B cell (primary cell): ENCODE measurements around the gene GORASP1. TPM values are rescaled to one million over a fixed set of nuclear protein-coding genes. Genes with fewer than 3 reads are reported as not detected.

Experiments
- ATAC-seq: fragments of 200-7000 bp; cut with Tn5 transposase; one replicate; pipeline ENCODE4 v1.10.0; 2021; ENCODE audit warnings: low read depth, mild to moderate bottlenecking, moderate number of reproducible peaks, moderate library complexity
- CTCF ChIA-PET: fragments of 350-600 bp; sonication (Branson Sonifier 250); formaldehyde crosslinking; loops from one replicate; lab custom pipeline; 2021; ENCODE audit warnings: antibody characterized with exemption, inconsistent platforms; lab: Charles Lee
- POLR2A ChIA-PET: fragments of 350-600 bp; sonication (Branson Sonifier 250); formaldehyde crosslinking; loops from one replicate; lab custom pipeline; 2021; ENCODE audit warnings: antibody characterized with exemption; lab: Charles Lee
- DNase-seq: peaks from one replicate; pipeline ENCODE4 v3.0.0; 2013
- H2AFZ ChIP-seq: 2 replicates; pipeline ENCODE4 v1.6.1; 2012; ENCODE audit warnings: mild to moderate bottlenecking, low read depth, low read length; ENCODE audit not compliant: insufficient read depth, poor library complexity, severe bottlenecking
- H3K27ac ChIP-seq, 2 donors: 1 replicate in 1 of 2; 2 replicates in 1 of 2; pipeline ENCODE4 v1.5.1; 2012 to 2013; ENCODE audit warnings: low read length in 2 of 2, mild to moderate bottlenecking in 2 of 2, moderate library complexity in 1 of 2
- H3K27me3 ChIP-seq, 4 experiments: fragments of 200-600 bp in 1 of 4; sonication (generic) in 1 of 4; replicated peaks in 1 of 4; 1 replicate in 2 of 4; 2 replicates in 2 of 4; pipeline versions ENCODE4 v1.6.1 to v1.7.0; 2013 to 2016; ENCODE audit warnings: low read length in 3 of 4, mild to moderate bottlenecking in 2 of 4, mixed read lengths in 1 of 4, moderate library complexity in 1 of 4; ENCODE audit not compliant: insufficient read depth in 4 of 4, control insufficient read depth in 3 of 4; ENCODE audit errors: control extremely low read depth in 1 of 4
- H3K36me3 ChIP-seq, 2 experiments: replicated peaks in 1 of 2; 1 replicate in 1 of 2; 2 replicates in 1 of 2; pipeline versions ENCODE4 v1.6.1 to v1.7.1; 2013; ENCODE audit warnings: low read length in 1 of 2; ENCODE audit not compliant: insufficient read depth in 2 of 2, control insufficient read depth in 1 of 2; ENCODE audit errors: control extremely low read depth in 1 of 2, extremely low read depth in 1 of 2
- H3K4me1 ChIP-seq, 2 donors: fragments of 200-600 bp in 1 of 2; sonication (generic) in 1 of 2; 1 replicate in 1 of 2; 2 replicates in 1 of 2; pipeline versions ENCODE4 v1.5.1 to v1.6.1; 2013 to 2017; ENCODE audit warnings: low read length in 2 of 2; ENCODE audit not compliant: control insufficient read depth in 2 of 2, insufficient read depth in 2 of 2
- H3K4me2 ChIP-seq: replicated peaks from 2 replicates; pipeline ENCODE3; 2012; ENCODE audit warnings: mild to moderate bottlenecking, low read depth, low read length; ENCODE audit not compliant: poor library complexity, severe bottlenecking
- H3K4me3 ChIP-seq, 5 experiments: fragments of 200-600 bp in 1 of 5; sonication (generic) in 1 of 5; 1 replicate in 3 of 5; 2 replicates in 2 of 5; pipeline versions ENCODE4 v1.5.1 to v1.7.0; 2011 to 2016; ENCODE audit warnings: low read length in 4 of 5, mild to moderate bottlenecking in 4 of 5, low read depth in 2 of 5, control low read depth in 1 of 5, moderate library complexity in 1 of 5; ENCODE audit not compliant: insufficient read depth in 1 of 5; ENCODE audit errors: control extremely low read depth in 1 of 5, extremely low read depth in 1 of 5
- H3K79me2 ChIP-seq: fragments of 200-600 bp; sonication (generic); one replicate; pipeline ENCODE4 v1.6.0; 2016; ENCODE audit warnings: low read length; ENCODE audit not compliant: control insufficient read depth, insufficient read depth
- H3K9ac ChIP-seq: fragments of 200-600 bp; sonication (generic); 2 replicates; pipeline ENCODE4 v1.6.1; 2017; ENCODE audit warnings: mild to moderate bottlenecking, low read length, moderate library complexity
- H3K9me3 ChIP-seq, 3 donors: one replicate each; pipeline versions ENCODE4 v1.6.1 to v1.7.1; 2013; ENCODE audit warnings: low read length in 2 of 3; ENCODE audit not compliant: control insufficient read depth in 2 of 3, insufficient read depth in 1 of 3; ENCODE audit errors: control extremely low read depth in 1 of 3
- H4K20me1 ChIP-seq: 2 replicates; pipeline ENCODE4 v1.6.0; 2012; ENCODE audit warnings: mild to moderate bottlenecking, low read length; ENCODE audit not compliant: insufficient read depth, control insufficient read depth, poor library complexity, severe bottlenecking
- H3K27ac Mint-ChIP-seq: one replicate; pipeline ENCODE4 v1.8.0; 2021; ENCODE audit warnings: mixed read lengths
- H3K27me3 Mint-ChIP-seq: one replicate; pipeline ENCODE4 v1.8.0; 2021; ENCODE audit warnings: mixed read lengths
- H3K4me1 Mint-ChIP-seq: one replicate; pipeline ENCODE4 v1.8.0; 2021; ENCODE audit warnings: mixed read lengths
- H3K4me3 Mint-ChIP-seq: one replicate; pipeline ENCODE4 v1.8.0; 2021; ENCODE audit warnings: mixed read lengths
- H3K9me3 Mint-ChIP-seq: one replicate; pipeline ENCODE4 v1.8.0; 2022; ENCODE audit warnings: mixed read lengths; ENCODE audit not compliant: insufficient read depth
- CTCF ChIP-seq: fragments of 200-600 bp; IDR thresholded peaks from one replicate; pipeline ENCODE4 v1.8.0; 2022; ENCODE audit warnings: antibody characterized with exemption, mild to moderate bottlenecking
- EZH2 ChIP-seq: IDR thresholded peaks from 2 replicates; pipeline ENCODE4 v1.6.1; 2012; ENCODE audit warnings: borderline replicate concordance, low read depth, mild to moderate bottlenecking, moderate library complexity, low read length; ENCODE audit not compliant: insufficient read depth, poor library complexity, severe bottlenecking
- WGBS: methylation state at CpG from one replicate; pipeline ENCODE4 v1.1.5; 2013; ENCODE audit warnings: missing lambda C conversion rate; ENCODE audit not compliant: insufficient coverage; 5-methylcytosine and 5-hydroxymethylcytosine counted together
- intact Hi-C: fragments of 100-400 bp; cut with micrococcal nuclease; formaldehyde crosslinking; loops from one replicate; pipeline ENCODE4 v1.10.0; 2022
- polyA plus RNA-seq: library from polyadenylated mRNA; depleted of rRNA; stranded (reverse); fragments of >200 nt; gene quantifications from 2 replicates; pipeline ENCODE4 v1.2.3, GENCODE V29; 2012
- total RNA-seq, 2 donors: library from RNA; stranded (reverse); fragments of 120-200 nt in 1 of 2; gene quantifications; 1 replicate in 1 of 2; 2 replicates in 1 of 2; pipeline versions ENCODE4 v1.2.3 to v1.2.4, GENCODE V29; 2013 to 2022

The GORASP1 gene
- total and polyA plus RNA-seq, 2 donors (not counting 1 experiment from before 2014, with no cell fraction given): 81.7 to 84.0 TPM

- no peaks in the 10 kb centered on the region for H3K9me3 ChIP-seq
- DNase-seq (no peak), ATAC-seq (no peak)
- H3K27me3 ChIP-seq: no peaks in the 10 kb centered on the region
- ChIA-PET POLR2A (no interaction called here), CTCF (interaction anchor here (1.2 to 2.3 kb wide), 3 partner anchors 10 to 147 kb away, joined by 4 to 13 read pairs (median 4); no protein-coding TSS in a partner anchor)
- H3K4me1 Mint-ChIP-seq: peaks cover 36% of the 10 kb centered on the region
- H3K4me1 ChIP-seq: peaks cover 22 to 27% of the 10 kb centered on the region in 2 donors
- intact Hi-C loops: no loop called here
- no peak overlapping the region for H3K4me2 ChIP-seq
- TF ChIP-seq CTCF: no peak
- no peak for TF ChIP-seq EZH2
- H3K27ac Mint-ChIP-seq: peak overlapping the region; percentile 86
- peaks cover 36% of the 10 kb centered on the region for H3K79me2 ChIP-seq
- 100% methylated on average over 2 of the region's 2 CpGs for WGBS
- peak overlapping the region; percentile 5 for H3K4me3 Mint-ChIP-seq
- no peaks in the 10 kb centered on the region for H3K9me3 Mint-ChIP-seq
- peaks cover 51% of the 10 kb centered on the region for H4K20me1 ChIP-seq
- H3K27me3 Mint-ChIP-seq: no peaks in the 10 kb centered on the region
- H3K36me3 ChIP-seq: peaks cover 2 to 66% of the 10 kb centered on the region in 2 experiments
- H3K9ac ChIP-seq: no peak overlapping the region
- H2AFZ ChIP-seq: no peak overlapping the region
- no peak overlapping the region for H3K4me3 ChIP-seq
- H3K27ac ChIP-seq: peak overlapping the region; percentile 52 to 62
Measured at GRCh38 chr3:39140341-39140971, 33.0 kb upstream of the GORASP1 start.

- WGBS: 100% methylated on average over 1 of the region's 2 CpGs
- no peak overlapping the region for H3K4me2 ChIP-seq
- Mint-ChIP-seq H3K27me3 (no peaks in the 10 kb centered on the region), H3K27ac (no peak overlapping the region), H3K4me3 (no peak overlapping the region), H3K4me1 (peaks cover 33% of the 10 kb centered on the region), H3K9me3 (no peaks in the 10 kb centered on the region)
- no peaks in the 10 kb centered on the region for H3K9me3 ChIP-seq
- no peak overlapping the region for H3K4me3 ChIP-seq
- H3K4me1 ChIP-seq: peaks cover 22 to 27% of the 10 kb centered on the region in 2 donors
- H4K20me1 ChIP-seq: peaks cover 43% of the 10 kb centered on the region
- TF ChIP-seq CTCF (no peak), EZH2 (no peak)
- peaks cover 0 to 56% of the 10 kb centered on the region in 2 experiments for H3K36me3 ChIP-seq
- ChIA-PET POLR2A (no interaction called here), CTCF (interaction anchor here (1.0 to 2.3 kb wide), 2 partner anchors 12 to 148 kb away, joined by 3 to 13 read pairs; no protein-coding TSS in a partner anchor)
- H3K79me2 ChIP-seq: peaks cover 27% of the 10 kb centered on the region
- intact Hi-C loops: no loop called here
- ATAC-seq (no peak), DNase-seq (no peak)
- H3K27ac ChIP-seq: no peak overlapping the region
- no peaks in the 10 kb centered on the region for H3K27me3 ChIP-seq
- no peak overlapping the region for H2AFZ ChIP-seq
- H3K9ac ChIP-seq: no peak overlapping the region
Measured at GRCh38 chr3:39139442-39139841, 32.0 kb upstream of the GORASP1 start.
